T-helper 17 cell (primary cell): ENCODE data around the gene SLC8A1. TPM values are rescaled to one million over a fixed set of nuclear protein-coding genes. Genes with fewer than 3 reads are reported as not detected.

Experiments
- ATAC-seq: fragments of 150-1000 bp; cut with Tn5 transposase; 2 replicates; pipeline ENCODE4 v1.10.0; 2021; ENCODE audit warnings: mild to moderate bottlenecking, moderate library complexity
- DNase-seq, 3 donors: peaks; one replicate each; pipeline versions ENCODE4 v3.0.0 to v3.0.0-alpha.2; 2020 to 2021
- H3K9me3 ChIP-seq: one replicate; pipeline ENCODE4 v1.7.0; 2013; ENCODE audit warnings: low read length, mild to moderate bottlenecking; ENCODE audit not compliant: control insufficient read depth, poor library complexity, severe bottlenecking
- H3K27ac Mint-ChIP-seq: one replicate; pipeline ENCODE4 v1.8.0; 2022; ENCODE audit warnings: mild to moderate bottlenecking, moderate library complexity, mixed read lengths
- H3K27me3 Mint-ChIP-seq: one replicate; pipeline ENCODE4 v1.8.0; 2022; ENCODE audit warnings: mixed read lengths
- H3K36me3 Mint-ChIP-seq: one replicate; pipeline ENCODE4 v1.8.0; 2022; ENCODE audit warnings: low read depth, mixed read lengths
- H3K4me1 Mint-ChIP-seq: one replicate; pipeline ENCODE4 v1.8.0; 2022; ENCODE audit warnings: mild to moderate bottlenecking, mixed read lengths
- H3K4me3 Mint-ChIP-seq: one replicate; pipeline ENCODE4 v1.8.0; 2022; ENCODE audit warnings: mild to moderate bottlenecking, moderate library complexity, mixed read lengths
- total RNA-seq, 4 donors: library from RNA in 2 of 4; stranded (reverse) in 2 of 4; gene quantifications; one replicate each; pipeline ENCODE4 v1.2.3 and lab custom pipeline; 2022 to 2026

Gene SLC8A1
- total RNA-seq, 2 donors from 2014 or later: 0.26 to 1.4 TPM

- no peaks in the 10 kb centered on the region for H3K9me3 ChIP-seq
Observed at GRCh38 chr2:40380721-40381120, 71.2 kb downstream of the SLC8A1 start.

GRCh38 chr2:40380041-40380440 is 71.8 kb downstream of the SLC8A1 start:
- ATAC-seq (no peak), DNase-seq (no peak)
- Mint-ChIP-seq H3K36me3 (no peaks in the 10 kb centered on the region), H3K27ac (no peak overlapping the region), H3K4me1 (no peaks in the 10 kb centered on the region), H3K4me3 (no peak overlapping the region), H3K27me3 (no peaks in the 10 kb centered on the region)
- H3K9me3 ChIP-seq: no peaks in the 10 kb centered on the region

More at GRCh38 chr2:40380721-40381120, 71.2 kb downstream of the SLC8A1 start:
- no peak for DNase-seq
- no peaks in the 10 kb centered on the region for H3K27me3 Mint-ChIP-seq
- no peaks in the 10 kb centered on the region for H3K4me1 Mint-ChIP-seq
- H3K27ac Mint-ChIP-seq: no peak overlapping the region
- no peaks in the 10 kb centered on the region for H3K36me3 Mint-ChIP-seq
- ATAC-seq: no peak
- H3K4me3 Mint-ChIP-seq: no peak overlapping the region

- Mint-ChIP-seq H3K27me3 (no peaks in the 10 kb centered on the region), H3K27ac (no peak overlapping the region), H3K36me3 (no peaks in the 10 kb centered on the region), H3K4me1 (no peaks in the 10 kb centered on the region), H3K4me3 (no peak overlapping the region)
- DNase-seq: no peak
- no peak for ATAC-seq
- no peaks in the 10 kb centered on the region for H3K9me3 ChIP-seq
Observed at GRCh38 chr2:40374543-40375240, 77.2 kb downstream of the SLC8A1 start.

- no peak for ATAC-seq
- no peak for DNase-seq
- no peaks in the 10 kb centered on the region for H3K4me1 Mint-ChIP-seq
- no peak overlapping the region for H3K4me3 Mint-ChIP-seq
- no peaks in the 10 kb centered on the region for H3K36me3 Mint-ChIP-seq
- no peak overlapping the region for H3K27ac Mint-ChIP-seq
- H3K27me3 Mint-ChIP-seq: no peaks in the 10 kb centered on the region
- no peaks in the 10 kb centered on the region for H3K9me3 ChIP-seq
Observed at GRCh38 chr2:40373111-40373510, 78.8 kb downstream of the SLC8A1 start.

- no peaks in the 10 kb centered on the region for H3K27me3 Mint-ChIP-seq
- H3K9me3 ChIP-seq: no peaks in the 10 kb centered on the region
- no peak overlapping the region for H3K4me3 Mint-ChIP-seq
- no peak overlapping the region for H3K27ac Mint-ChIP-seq
- DNase-seq (no peak), ATAC-seq (no peak)
- no peaks in the 10 kb centered on the region for H3K36me3 Mint-ChIP-seq
- H3K4me1 Mint-ChIP-seq: no peaks in the 10 kb centered on the region
Observed at GRCh38 chr2:40372283-40372985, 79.5 kb downstream of the SLC8A1 start.

GRCh38 chr2:40371525-40372282 is 80.2 kb downstream of the SLC8A1 start:
- ATAC-seq: no peak
- no peaks in the 10 kb centered on the region for H3K36me3 Mint-ChIP-seq
- no peaks in the 10 kb centered on the region for H3K4me1 Mint-ChIP-seq
- H3K4me3 Mint-ChIP-seq: no peak overlapping the region
- H3K27me3 Mint-ChIP-seq: no peaks in the 10 kb centered on the region
- DNase-seq: no peak
- H3K9me3 ChIP-seq: no peaks in the 10 kb centered on the region
- H3K27ac Mint-ChIP-seq: no peak overlapping the region

- Mint-ChIP-seq H3K27me3 (no peaks in the 10 kb centered on the region), H3K4me1 (no peaks in the 10 kb centered on the region), H3K27ac (no peak overlapping the region), H3K36me3 (no peaks in the 10 kb centered on the region), H3K4me3 (no peak overlapping the region)
- H3K9me3 ChIP-seq: no peaks in the 10 kb centered on the region
- ATAC-seq: no peak
- DNase-seq: no peak
Observed at GRCh38 chr2:40370007-40370395, 81.9 kb downstream of the SLC8A1 start.

GRCh38 chr2:40369267-40370006 is 82.5 kb downstream of the SLC8A1 start:
- no peaks in the 10 kb centered on the region for H3K9me3 ChIP-seq
- H3K4me1 Mint-ChIP-seq: no peaks in the 10 kb centered on the region
- H3K27me3 Mint-ChIP-seq: no peaks in the 10 kb centered on the region
- no peak overlapping the region for H3K27ac Mint-ChIP-seq
- DNase-seq (no peak), ATAC-seq (no peak)
- no peak overlapping the region for H3K4me3 Mint-ChIP-seq
- H3K36me3 Mint-ChIP-seq: no peaks in the 10 kb centered on the region

- H3K27me3 Mint-ChIP-seq: no peaks in the 10 kb centered on the region
- H3K4me1 Mint-ChIP-seq: no peaks in the 10 kb centered on the region
- no peak overlapping the region for H3K4me3 Mint-ChIP-seq
- no peaks in the 10 kb centered on the region for H3K9me3 ChIP-seq
- no peak for DNase-seq
- no peak overlapping the region for H3K27ac Mint-ChIP-seq
- ATAC-seq: no peak
- no peaks in the 10 kb centered on the region for H3K36me3 Mint-ChIP-seq
Observed at GRCh38 chr2:40367652-40368051, 84.2 kb downstream of the SLC8A1 start.

GRCh38 chr2:40367032-40367431 is 84.9 kb downstream of the SLC8A1 start:
- no peaks in the 10 kb centered on the region for H3K9me3 ChIP-seq
- H3K27ac Mint-ChIP-seq: no peak overlapping the region
- H3K4me3 Mint-ChIP-seq: no peak overlapping the region
- no peaks in the 10 kb centered on the region for H3K36me3 Mint-ChIP-seq
- no peaks in the 10 kb centered on the region for H3K27me3 Mint-ChIP-seq
- H3K4me1 Mint-ChIP-seq: no peaks in the 10 kb centered on the region
- no peak for DNase-seq
- no peak for ATAC-seq

GRCh38 chr2:40364151-40364874 is 87.6 kb downstream of the SLC8A1 start:
- H3K9me3 ChIP-seq: no peaks in the 10 kb centered on the region
- Mint-ChIP-seq H3K27ac (no peak overlapping the region), H3K27me3 (no peaks in the 10 kb centered on the region), H3K4me1 (no peaks in the 10 kb centered on the region), H3K36me3 (no peaks in the 10 kb centered on the region), H3K4me3 (no peak overlapping the region)
- no peak for ATAC-seq
- DNase-seq: no peak

- DNase-seq (no peak), ATAC-seq (no peak)
- Mint-ChIP-seq H3K27ac (no peak overlapping the region), H3K27me3 (no peaks in the 10 kb centered on the region), H3K4me3 (no peak overlapping the region), H3K4me1 (no peaks in the 10 kb centered on the region), H3K36me3 (no peaks in the 10 kb centered on the region)
- no peaks in the 10 kb centered on the region for H3K9me3 ChIP-seq
Observed at GRCh38 chr2:40363631-40364030, 88.3 kb downstream of the SLC8A1 start.
